Astrocyte (in vitro differentiated cells and primary cell): Measurements from ENCODE around the gene HOPX.

ENCODE experiments used
- CTCF ChIP-seq: IDR thresholded peaks from 2 replicates; pipeline ENCODE4 v1.5.1; 2011; ENCODE audit warnings: low read depth, mild to moderate bottlenecking, inconsistent platforms, low read length, moderate library complexity; ENCODE audit not compliant: insufficient read depth
- EZH2 ChIP-seq: IDR thresholded peaks from 2 replicates; pipeline ENCODE4 v1.6.1; 2012; ENCODE audit warnings: mild to moderate bottlenecking, low read length, inconsistent platforms; ENCODE audit not compliant: insufficient read depth

- TF ChIP-seq CTCF = no peak
- TF ChIP-seq EZH2 = no peak
These were observed 53.1 kb downstream of the HOPX start for GRCh38 chr4:56627985-56628384.
